ENCODE measurements around the gene GDPD4. TPM values are rescaled to one million over a fixed set of nuclear protein-coding genes. Genes with fewer than 3 reads are reported as not detected.

Gene GDPD4
- total and polyA plus RNA-seq, 4 donors = not detected

DNA sequence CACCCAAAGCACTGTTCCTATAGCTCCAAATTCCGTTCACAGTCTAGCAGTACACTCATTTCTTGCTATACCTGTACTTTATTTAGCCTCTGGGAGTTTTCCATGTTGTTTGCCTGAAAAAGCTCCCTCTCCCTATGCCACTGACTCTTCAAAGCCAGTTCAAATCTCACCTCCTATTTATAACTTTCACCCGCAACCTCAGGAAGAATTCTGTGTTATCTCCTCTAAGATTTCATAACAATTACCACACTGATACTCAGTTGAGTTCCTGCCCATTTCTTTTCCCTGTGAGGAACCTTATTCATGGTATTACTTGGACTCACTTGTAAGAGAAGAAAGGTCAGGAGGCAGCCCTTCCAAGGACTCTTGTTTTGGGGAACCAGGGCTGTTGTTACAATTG lies 25.2 kb downstream of the GDPD4 start:
- H3K9ac ChIP-seq (ENCODE audit: insufficient read depth in 1 of 2, low read length in 2 of 2) = no peak overlapping the region
- TF ChIP-seq, protein P1, sequence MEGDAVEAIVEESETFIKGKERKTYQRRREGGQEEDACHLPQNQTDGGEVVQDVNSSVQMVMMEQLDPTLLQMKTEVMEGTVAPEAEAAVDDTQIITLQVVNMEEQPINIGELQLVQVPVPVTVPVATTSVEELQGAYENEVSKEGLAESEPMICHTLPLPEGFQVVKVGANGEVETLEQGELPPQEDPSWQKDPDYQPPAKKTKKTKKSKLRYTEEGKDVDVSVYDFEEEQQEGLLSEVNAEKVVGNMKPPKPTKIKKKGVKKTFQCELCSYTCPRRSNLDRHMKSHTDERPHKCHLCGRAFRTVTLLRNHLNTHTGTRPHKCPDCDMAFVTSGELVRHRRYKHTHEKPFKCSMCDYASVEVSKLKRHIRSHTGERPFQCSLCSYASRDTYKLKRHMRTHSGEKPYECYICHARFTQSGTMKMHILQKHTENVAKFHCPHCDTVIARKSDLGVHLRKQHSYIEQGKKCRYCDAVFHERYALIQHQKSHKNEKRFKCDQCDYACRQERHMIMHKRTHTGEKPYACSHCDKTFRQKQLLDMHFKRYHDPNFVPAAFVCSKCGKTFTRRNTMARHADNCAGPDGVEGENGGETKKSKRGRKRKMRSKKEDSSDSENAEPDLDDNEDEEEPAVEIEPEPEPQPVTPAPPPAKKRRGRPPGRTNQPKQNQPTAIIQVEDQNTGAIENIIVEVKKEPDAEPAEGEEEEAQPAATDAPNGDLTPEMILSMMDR (IDR thresholded peaks at IDR 0.05; ENCODE audit: control extremely low read depth, extremely low read depth) = no peak
- no peak overlapping the region for H3K4me3 ChIP-seq
- WGBS, 2 donors = 66% methylated on average over 2 of the region's 2 CpGs
- no peaks in the 10 kb centered on the region for H3K36me3 ChIP-seq (ENCODE audit: control insufficient read depth in 4 of 4, insufficient read depth in 4 of 4, low read length in 4 of 4)
- no peak for DNase-seq
- no peak overlapping the region for H3K27ac ChIP-seq (ENCODE audit: low read depth in 1 of 2, low read length in 1 of 2)
- ATAC-seq (ENCODE audit: insufficient read depth, low FRiP score) = no peak
- H3K4me1 ChIP-seq (ENCODE audit: control insufficient read depth in 5 of 5, insufficient read depth in 5 of 5, low read length in 5 of 5) = no peaks in the 10 kb centered on the region
- H3K27me3 ChIP-seq (ENCODE audit: control insufficient read depth in 3 of 3, insufficient read depth in 3 of 3, low read length in 2 of 3) = no peaks in the 10 kb centered on the region
- no peaks in the 10 kb centered on the region for H3K9me3 ChIP-seq (ENCODE audit: control insufficient read depth in 4 of 4, insufficient read depth in 3 of 4, low read length in 3 of 4)

DNA sequence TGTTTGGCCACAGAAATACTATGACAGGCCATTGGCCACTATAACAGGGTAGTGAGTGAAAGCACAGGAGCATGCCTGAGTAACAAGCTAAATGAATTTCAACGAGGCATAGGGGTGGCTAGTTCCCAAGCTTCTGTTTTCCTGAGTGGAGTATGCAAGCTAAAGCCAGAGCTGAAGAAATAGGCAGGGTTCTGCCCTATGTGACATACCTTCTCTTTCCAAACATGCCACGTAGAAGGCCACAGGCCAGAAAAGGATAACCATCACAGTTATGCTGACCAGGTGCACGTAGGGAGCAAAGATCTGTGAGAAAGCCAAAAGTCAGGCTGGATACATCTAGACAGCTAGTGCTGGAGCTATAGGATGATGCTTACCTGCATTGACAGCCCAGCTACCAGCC lies 30.6 kb downstream of the GDPD4 start:
- DNase-seq = no peak
- WGBS, 2 donors = 77 to 80% methylated on average over 3 of the region's 3 CpGs
- H3K4me3 ChIP-seq = no peak overlapping the region
- no peaks in the 10 kb centered on the region for H3K36me3 ChIP-seq (ENCODE audit: control insufficient read depth in 4 of 4, insufficient read depth in 4 of 4, low read length in 4 of 4)
- no peaks in the 10 kb centered on the region for H3K27me3 ChIP-seq (ENCODE audit: control insufficient read depth in 3 of 3, insufficient read depth in 3 of 3, low read length in 2 of 3)
- H3K4me1 ChIP-seq (ENCODE audit: control insufficient read depth in 5 of 5, insufficient read depth in 5 of 5, low read length in 5 of 5) = no peaks in the 10 kb centered on the region
- no peaks in the 10 kb centered on the region for H3K9me3 ChIP-seq (ENCODE audit: control insufficient read depth in 4 of 4, insufficient read depth in 3 of 4, low read length in 3 of 4)
- H3K27ac ChIP-seq (ENCODE audit: low read depth in 1 of 2, low read length in 1 of 2) = no peak overlapping the region
- no peak overlapping the region for H3K9ac ChIP-seq (ENCODE audit: insufficient read depth in 1 of 2, low read length in 2 of 2)
- no peak for ATAC-seq (ENCODE audit: insufficient read depth, low FRiP score)
- TF ChIP-seq, protein P1 (IDR thresholded peaks at IDR 0.05; ENCODE audit: control extremely low read depth, extremely low read depth) = no peak

DNA sequence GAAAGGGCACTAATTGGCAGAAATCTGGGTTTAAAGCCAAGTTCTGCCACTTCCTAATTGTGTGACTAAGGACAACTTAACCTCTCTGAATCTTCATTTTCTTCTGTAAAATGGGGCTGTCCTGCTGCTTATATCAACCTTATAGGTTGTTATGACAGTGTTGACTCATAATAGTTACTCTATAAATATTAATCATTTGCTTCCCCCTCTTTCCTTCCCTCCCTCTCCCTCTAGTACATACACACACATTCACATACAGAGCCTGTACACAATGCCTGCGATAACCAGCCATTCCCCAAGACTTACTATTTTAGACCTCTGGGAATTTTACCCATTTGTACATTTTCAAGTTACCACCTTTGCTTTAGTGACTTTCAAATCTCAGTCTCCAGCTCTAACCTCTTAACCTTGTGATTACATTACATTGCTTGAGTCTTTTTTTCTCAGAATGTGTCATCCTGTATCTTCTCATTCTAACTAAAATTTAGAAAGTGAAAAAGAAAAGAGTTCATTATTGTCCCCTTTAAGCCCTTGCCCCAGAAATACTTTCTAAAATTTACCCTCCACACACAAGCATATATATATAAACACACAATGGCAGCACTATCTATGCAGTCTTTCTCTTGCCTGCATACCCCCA lies 31.9 kb downstream of the GDPD4 start:
- no peaks in the 10 kb centered on the region for H3K4me1 ChIP-seq (ENCODE audit: control insufficient read depth in 5 of 5, insufficient read depth in 5 of 5, low read length in 5 of 5)
- no peak overlapping the region for H3K9ac ChIP-seq (ENCODE audit: insufficient read depth in 1 of 2, low read length in 2 of 2)
- H3K36me3 ChIP-seq (ENCODE audit: control insufficient read depth in 4 of 4, insufficient read depth in 4 of 4, low read length in 4 of 4) = no peaks in the 10 kb centered on the region
- H3K4me3 ChIP-seq = no peak overlapping the region
- WGBS, 2 donors = 83 to 92% methylated on average over 1 of the region's 1 CpG
- no peak overlapping the region for H3K27ac ChIP-seq (ENCODE audit: low read depth in 1 of 2, low read length in 1 of 2)
- ATAC-seq (ENCODE audit: insufficient read depth, low FRiP score) (no peak), DNase-seq (no peak)
- H3K9me3 ChIP-seq (ENCODE audit: control insufficient read depth in 4 of 4, insufficient read depth in 3 of 4, low read length in 3 of 4) = no peaks in the 10 kb centered on the region
- TF ChIP-seq, protein P1 (IDR thresholded peaks at IDR 0.05; ENCODE audit: control extremely low read depth, extremely low read depth) = no peak
- H3K27me3 ChIP-seq (ENCODE audit: control insufficient read depth in 3 of 3, insufficient read depth in 3 of 3, low read length in 2 of 3) = no peaks in the 10 kb centered on the region

DNA sequence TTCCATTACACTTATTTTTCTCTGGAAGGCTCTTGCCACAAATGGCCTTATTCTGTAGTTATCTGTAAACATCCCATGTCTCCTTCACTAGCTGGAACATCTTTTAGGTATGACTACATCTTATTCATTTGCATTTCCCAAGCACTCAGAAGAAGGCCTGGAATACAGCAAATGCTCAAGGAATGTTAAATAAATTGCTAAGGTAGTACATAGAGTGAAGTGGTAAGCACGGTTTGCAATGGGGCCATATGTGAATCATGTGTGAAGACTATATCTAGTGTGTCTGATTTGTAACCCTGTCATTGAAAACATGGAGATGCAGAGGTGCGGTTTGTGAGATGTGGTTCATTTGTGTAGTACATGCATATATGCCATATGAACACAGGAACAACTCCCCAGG lies 33.5 kb downstream of the GDPD4 start:
- H3K9ac ChIP-seq (ENCODE audit: insufficient read depth in 1 of 2, low read length in 2 of 2) = no peak overlapping the region
- no peaks in the 10 kb centered on the region for H3K36me3 ChIP-seq (ENCODE audit: control insufficient read depth in 4 of 4, insufficient read depth in 4 of 4, low read length in 4 of 4)
- no peak overlapping the region for H3K27ac ChIP-seq (ENCODE audit: low read depth in 1 of 2, low read length in 1 of 2)
- DNase-seq (no peak), ATAC-seq (ENCODE audit: insufficient read depth, low FRiP score) (no peak)
- H3K4me1 ChIP-seq (ENCODE audit: control insufficient read depth in 5 of 5, insufficient read depth in 5 of 5, low read length in 5 of 5) = no peaks in the 10 kb centered on the region
- no peaks in the 10 kb centered on the region for H3K27me3 ChIP-seq (ENCODE audit: control insufficient read depth in 3 of 3, insufficient read depth in 3 of 3, low read length in 2 of 3)
- WGBS, 2 donors = 90 to 92% methylated on average over 2 of the region's 2 CpGs
- H3K9me3 ChIP-seq (ENCODE audit: control insufficient read depth in 4 of 4, insufficient read depth in 3 of 4, low read length in 3 of 4) = peaks cover 0 to 3% (median 0%) of the 10 kb centered on the region in 4 donors
- TF ChIP-seq, protein P1 (IDR thresholded peaks at IDR 0.05; ENCODE audit: control extremely low read depth, extremely low read depth) = no peak
- H3K4me3 ChIP-seq = no peak overlapping the region

All from lung (tissue), 12 donors.